Putamen (tissue), 1 donor: ENCODE measurements around the gene CD58.
"Not testable (repeated sequence)": the region's sequence is repeated elsewhere in the genome, so short reads cannot be mapped to it uniquely, and the experiment has no call there.

Experiments
- DNase-seq: peaks from one replicate; pipeline ENCODE4 v3.0.0-alpha.2; 2016; ENCODE audit warnings: low spot score

The CD58 gene

GRCh38 chr1:116569776-116570357 is 959 bp downstream of the CD58 start:
- no peak for DNase-seq

- DNase-seq: no peak
Measured at GRCh38 chr1:116569381-116569670, 1.5 kb downstream of the CD58 start.

GRCh38 chr1:116568662-116569380 is 2.0 kb downstream of the CD58 start:
- DNase-seq: no peak

GRCh38 chr1:116567790-116568661 is 2.8 kb downstream of the CD58 start:
- no peak for DNase-seq

GRCh38 chr1:116565222-116565621 is 5.6 kb downstream of the CD58 start:
- DNase-seq: no peak

GRCh38 chr1:116564426-116564825 is 6.4 kb downstream of the CD58 start:
- no peak for DNase-seq

GRCh38 chr1:116562465-116562864 is 8.4 kb downstream of the CD58 start:
- DNase-seq: not testable (repeated sequence)

- no peak for DNase-seq
Measured at GRCh38 chr1:116561563-116561962, 9.3 kb downstream of the CD58 start.

- DNase-seq: no peak
Measured at GRCh38 chr1:116560704-116561490, 9.9 kb downstream of the CD58 start.

- DNase-seq: no peak
Measured at GRCh38 chr1:116559304-116559761, 11.5 kb downstream of the CD58 start.

- no peak for DNase-seq
Measured at GRCh38 chr1:116558571-116558970, 12.3 kb downstream of the CD58 start.

- no peak for DNase-seq
Measured at GRCh38 chr1:116558140-116558549, 12.7 kb downstream of the CD58 start.

- no peak for DNase-seq
Measured at GRCh38 chr1:116557323-116557878, 13.4 kb downstream of the CD58 start.

- no peak for DNase-seq
Measured at GRCh38 chr1:116556289-116557006, 14.4 kb downstream of the CD58 start.

GRCh38 chr1:116554924-116555323 is 15.9 kb downstream of the CD58 start:
- DNase-seq: no peak

- DNase-seq: no peak
Measured at GRCh38 chr1:116553386-116554115, 17.3 kb downstream of the CD58 start.

- DNase-seq: no peak
Measured at GRCh38 chr1:116546354-116546977, 24.4 kb downstream of the CD58 start.

GRCh38 chr1:116545359-116545705 is 25.5 kb downstream of the CD58 start:
- no peak for DNase-seq

- DNase-seq: no peak
Measured at GRCh38 chr1:116544588-116545358, 26.1 kb downstream of the CD58 start.
